Left renal cortex interstitium (tissue), 4 donors: ENCODE data around the gene SLC4A5. TPM values are rescaled to one million over a fixed set of nuclear protein-coding genes. Genes with fewer than 3 reads are reported as not detected.
"Not testable (repeated sequence)": the region's sequence is repeated elsewhere in the genome, so short reads cannot be mapped to it uniquely, and the experiment has no call there.

Experiments used
- DNase-seq, 4 donors: peaks; one replicate each; pipeline ENCODE4 v3.0.0-alpha.2; 2013; ENCODE audit warnings: low read depth in 4 of 4, low spot score in 2 of 4, missing footprints in 1 of 4
- polyA plus RNA-seq, 4 donors: library from polyadenylated mRNA; unstranded; fragments of 120-200 nt; gene quantifications; one replicate each; pipeline ENCODE4 v1.2.1, GENCODE V29; 2013; ENCODE audit not compliant: insufficient read length in 4 of 4

The SLC4A5 gene
- polyA plus RNA-seq, 4 donors: 1.8 to 4.6 (median 3.1) TPM

GRCh38 chr2:74244286-74244685 lies 98.9 kb downstream of the SLC4A5 start:
- no peak for DNase-seq

GRCh38 chr2:74242354-74243071 lies 100.7 kb downstream of the SLC4A5 start:
- no peak for DNase-seq

- DNase-seq: no peak
These were observed 103.9 kb downstream of the SLC4A5 start for GRCh38 chr2:74239346-74239745.

- DNase-seq: no peak
These were observed 104.3 kb downstream of the SLC4A5 start for GRCh38 chr2:74238879-74239278.

GRCh38 chr2:74235041-74235440 lies 108.2 kb downstream of the SLC4A5 start:
- no peak for DNase-seq

- DNase-seq: no peak
These were observed 109.6 kb downstream of the SLC4A5 start for GRCh38 chr2:74233648-74234047.

GRCh38 chr2:74232426-74232825 lies 110.8 kb downstream of the SLC4A5 start:
- DNase-seq: no peak

- DNase-seq: not testable (repeated sequence)
These were observed 113.4 kb downstream of the SLC4A5 start for GRCh38 chr2:74229865-74230264.

- DNase-seq: no peak
These were observed 114.4 kb downstream of the SLC4A5 start for GRCh38 chr2:74228772-74229171.

GRCh38 chr2:74227646-74228045 lies 115.6 kb downstream of the SLC4A5 start:
- DNase-seq: no peak

GRCh38 chr2:74226648-74227213 lies 116.5 kb downstream of the SLC4A5 start:
- no peak for DNase-seq

- no peak for DNase-seq
These were observed 117.3 kb downstream of the SLC4A5 start for GRCh38 chr2:74225698-74226459.

GRCh38 chr2:74223941-74224770 lies 119.1 kb downstream of the SLC4A5 start:
- DNase-seq: no peak

- DNase-seq: no peak
These were observed 120.9 kb downstream of the SLC4A5 start for GRCh38 chr2:74222300-74222650.

GRCh38 chr2:74221604-74222299 lies 121.5 kb downstream of the SLC4A5 start:
- no peak for DNase-seq

GRCh38 chr2:74221091-74221490 lies 122.1 kb downstream of the SLC4A5 start:
- no peak for DNase-seq

GRCh38 chr2:74219846-74220486 lies 123.2 kb downstream of the SLC4A5 start:
- no peak for DNase-seq

- no peak for DNase-seq
These were observed 126.6 kb downstream of the SLC4A5 start for GRCh38 chr2:74216642-74217041.

- not testable (repeated sequence) for DNase-seq
These were observed 127.4 kb downstream of the SLC4A5 start for GRCh38 chr2:74215771-74216170.
